Esophagus muscularis mucosa (tissue), 4 donors: Measurements from ENCODE around the gene AURKA.

Experiments used
- EP300 ChIP-seq: sonication (generic); formaldehyde crosslinking; IDR thresholded peaks from one replicate; pipeline ENCODE4 v1.6.1; 2017; ENCODE audit warnings: antibody characterized with exemption
- POLR2A ChIP-seq: fragments of 450-650 bp; IDR thresholded peaks from one replicate; pipeline ENCODE4 v1.6.1; 2017; ENCODE audit warnings: antibody characterized with exemption, moderate library complexity, mild to moderate bottlenecking, low read depth
- POLR2AphosphoS5 ChIP-seq, 2 donors: sonication (generic); formaldehyde crosslinking; IDR thresholded peaks; one replicate each; pipeline ENCODE4 v1.6.1; 2017; ENCODE audit warnings: antibody characterized with exemption in 2 of 2
- TF ChIP-seq, protein P1 (sequence below), 3 experiments: fragments of 200-600 bp in 2 of 3; fragments of 450-650 bp in 1 of 3; sonication (generic) in 2 of 3; IDR thresholded peaks; one replicate each; pipeline ENCODE4 v1.5.1; 2017 to 2019; ENCODE audit warnings: antibody characterized with exemption in 3 of 3, mild to moderate bottlenecking in 2 of 3, moderate library complexity in 1 of 3

DNA sequence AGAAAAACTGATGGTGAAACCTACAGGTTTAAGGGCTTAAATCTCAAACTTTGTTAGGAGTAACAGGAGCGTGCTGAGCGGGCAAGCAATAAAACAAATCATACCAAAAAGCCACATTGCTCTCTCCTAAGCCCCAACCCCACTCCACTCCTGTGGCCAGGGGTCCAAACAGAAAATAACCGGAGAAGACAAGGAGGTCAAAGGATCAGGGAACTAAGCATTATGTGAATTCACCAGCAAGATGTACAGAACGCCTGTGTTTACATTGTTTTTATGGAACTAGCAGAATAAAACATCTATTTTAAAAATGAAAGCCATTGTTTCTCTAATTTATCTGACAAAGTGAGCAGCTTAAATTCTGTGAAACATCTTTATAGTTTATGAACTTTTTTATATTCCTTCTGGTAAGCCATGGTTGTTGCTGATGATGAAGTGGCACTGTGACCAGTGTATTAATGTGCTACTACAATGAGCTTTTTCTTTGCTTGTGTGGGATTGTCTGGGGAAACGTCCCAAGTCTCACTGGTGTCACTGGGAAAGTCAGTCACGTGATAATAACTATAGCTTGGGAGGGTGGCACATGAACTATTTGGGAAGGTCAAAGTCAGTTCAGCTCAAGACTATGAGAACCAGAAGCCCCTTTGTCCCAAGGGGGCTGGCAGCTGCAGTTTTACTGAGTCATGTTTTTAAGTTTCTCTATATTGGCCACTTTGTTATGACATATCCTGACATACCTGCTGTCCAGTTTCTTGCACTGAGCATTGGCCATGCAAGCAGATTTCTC is 23.5 kb downstream of the AURKA start:
- TF ChIP-seq EP300: no peak
- TF ChIP-seq POLR2AphosphoS5 (IDR thresholded peaks at IDR 0.05): no peak
- TF ChIP-seq, protein P1, sequence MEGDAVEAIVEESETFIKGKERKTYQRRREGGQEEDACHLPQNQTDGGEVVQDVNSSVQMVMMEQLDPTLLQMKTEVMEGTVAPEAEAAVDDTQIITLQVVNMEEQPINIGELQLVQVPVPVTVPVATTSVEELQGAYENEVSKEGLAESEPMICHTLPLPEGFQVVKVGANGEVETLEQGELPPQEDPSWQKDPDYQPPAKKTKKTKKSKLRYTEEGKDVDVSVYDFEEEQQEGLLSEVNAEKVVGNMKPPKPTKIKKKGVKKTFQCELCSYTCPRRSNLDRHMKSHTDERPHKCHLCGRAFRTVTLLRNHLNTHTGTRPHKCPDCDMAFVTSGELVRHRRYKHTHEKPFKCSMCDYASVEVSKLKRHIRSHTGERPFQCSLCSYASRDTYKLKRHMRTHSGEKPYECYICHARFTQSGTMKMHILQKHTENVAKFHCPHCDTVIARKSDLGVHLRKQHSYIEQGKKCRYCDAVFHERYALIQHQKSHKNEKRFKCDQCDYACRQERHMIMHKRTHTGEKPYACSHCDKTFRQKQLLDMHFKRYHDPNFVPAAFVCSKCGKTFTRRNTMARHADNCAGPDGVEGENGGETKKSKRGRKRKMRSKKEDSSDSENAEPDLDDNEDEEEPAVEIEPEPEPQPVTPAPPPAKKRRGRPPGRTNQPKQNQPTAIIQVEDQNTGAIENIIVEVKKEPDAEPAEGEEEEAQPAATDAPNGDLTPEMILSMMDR (IDR thresholded peaks at IDR 0.05): no peak
- TF ChIP-seq POLR2A: no peak
